WERI-Rb-1 (cell line): ENCODE data around the gene SORBS1.

Experiments
- DNase-seq: peaks from one replicate; pipeline ENCODE4 v3.0.0-alpha.2; 2020
- H3K27ac ChIP-seq: fragments of 250-450 bp; sonication (Bioruptor Pico); 2 replicates; pipeline ENCODE4 v1.5.1; 2020; ENCODE audit warnings: mild to moderate bottlenecking, moderate library complexity
- H3K27me3 ChIP-seq: fragments of 250-450 bp; sonication (Bioruptor Pico); 2 replicates; pipeline ENCODE4 v1.5.1; 2021; ENCODE audit warnings: mild to moderate bottlenecking, low read depth, moderate library complexity; ENCODE audit not compliant: insufficient read depth, severe bottlenecking
- H3K36me3 ChIP-seq: fragments of 250-450 bp; sonication (Bioruptor Pico); 2 replicates; pipeline ENCODE4 v1.5.1; 2020; ENCODE audit warnings: mild to moderate bottlenecking, moderate library complexity
- H3K4me3 ChIP-seq: 2 replicates; pipeline ENCODE4 v1.5.1; 2011; ENCODE audit warnings: low read depth, mild to moderate bottlenecking, control low read depth, low read length
- H3K9me3 ChIP-seq: fragments of 250-450 bp; sonication (Bioruptor Pico); 2 replicates; pipeline ENCODE4 v1.5.1; 2021; ENCODE audit warnings: mild to moderate bottlenecking, moderate library complexity; ENCODE audit not compliant: severe bottlenecking
- CTCF ChIP-seq: IDR thresholded peaks from 2 replicates; pipeline ENCODE4 v1.5.1; 2011; ENCODE audit warnings: low read depth, mild to moderate bottlenecking, control low read depth, inconsistent platforms, low read length

SORBS1 gene

DNA sequence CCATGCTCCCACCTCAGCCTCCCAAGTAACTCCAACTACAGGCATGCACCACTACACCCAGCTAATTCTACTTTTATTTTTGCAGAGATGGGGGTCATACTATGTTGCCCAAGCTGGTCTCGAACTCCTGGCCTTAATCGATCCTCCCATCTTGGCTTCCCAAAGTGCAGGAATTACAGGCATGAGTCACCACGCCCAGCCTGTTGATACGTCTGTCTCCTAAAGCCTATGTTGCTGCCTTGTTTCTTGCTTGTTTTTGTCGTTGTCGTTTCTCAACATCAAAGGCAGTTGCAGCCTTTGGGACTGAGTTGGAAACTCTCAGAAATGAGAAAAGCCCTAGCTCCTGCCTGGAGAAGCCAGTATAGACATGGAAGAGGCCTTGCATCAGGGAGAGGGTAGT, 49.9 kb downstream of the SORBS1 start:
- TF ChIP-seq CTCF: no peak
- no peaks in the 10 kb centered on the region for H3K27me3 ChIP-seq
- no peaks in the 10 kb centered on the region for H3K36me3 ChIP-seq
- DNase-seq: no peak
- H3K9me3 ChIP-seq: no peaks in the 10 kb centered on the region
- H3K27ac ChIP-seq: no peak overlapping the region
- no peak overlapping the region for H3K4me3 ChIP-seq

- Histone ChIP-seq H3K27ac (no peak overlapping the region), H3K9me3 (no peaks in the 10 kb centered on the region), H3K27me3 (no peaks in the 10 kb centered on the region), H3K4me3 (no peak overlapping the region), H3K36me3 (no peaks in the 10 kb centered on the region)
- TF ChIP-seq CTCF: no peak
- no peak for DNase-seq
Observed at GRCh38 chr10:95509251-95509650, 51.9 kb downstream of the SORBS1 start.

GRCh38 chr10:95508730-95509129, 52.4 kb downstream of the SORBS1 start:
- Histone ChIP-seq H3K4me3 (no peak overlapping the region), H3K27ac (no peak overlapping the region), H3K36me3 (no peaks in the 10 kb centered on the region), H3K9me3 (no peaks in the 10 kb centered on the region), H3K27me3 (no peaks in the 10 kb centered on the region)
- no peak for TF ChIP-seq CTCF
- no peak for DNase-seq

- DNase-seq: no peak
- H3K36me3 ChIP-seq: no peaks in the 10 kb centered on the region
- no peak overlapping the region for H3K4me3 ChIP-seq
- H3K27ac ChIP-seq: no peak overlapping the region
- no peaks in the 10 kb centered on the region for H3K27me3 ChIP-seq
- no peak for TF ChIP-seq CTCF
- H3K9me3 ChIP-seq: no peaks in the 10 kb centered on the region
Observed at GRCh38 chr10:95506056-95506737, 55.0 kb downstream of the SORBS1 start.

DNA sequence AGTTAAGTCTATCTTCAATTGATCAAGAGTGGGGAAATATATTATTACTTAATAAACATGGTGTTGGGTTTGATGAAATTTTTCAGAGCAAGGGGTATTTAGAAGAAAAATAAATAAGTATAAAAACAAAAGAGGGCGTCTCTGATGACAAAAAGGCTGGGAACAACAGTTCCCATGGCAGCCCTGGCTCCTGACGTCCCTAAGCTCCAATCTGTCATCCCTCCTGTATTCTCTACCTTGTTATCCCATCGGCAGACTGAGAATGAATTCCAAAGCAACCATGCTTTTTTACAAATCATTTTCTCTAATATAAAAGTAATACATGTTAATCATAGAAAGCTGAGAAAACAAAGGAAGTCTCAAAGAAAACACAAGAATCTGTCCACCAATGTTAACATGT, 55.5 kb downstream of the SORBS1 start:
- no peak overlapping the region for H3K27ac ChIP-seq
- DNase-seq: no peak
- no peak for TF ChIP-seq CTCF
- no peaks in the 10 kb centered on the region for H3K9me3 ChIP-seq
- H3K27me3 ChIP-seq: no peaks in the 10 kb centered on the region
- H3K36me3 ChIP-seq: no peaks in the 10 kb centered on the region
- no peak overlapping the region for H3K4me3 ChIP-seq

DNA sequence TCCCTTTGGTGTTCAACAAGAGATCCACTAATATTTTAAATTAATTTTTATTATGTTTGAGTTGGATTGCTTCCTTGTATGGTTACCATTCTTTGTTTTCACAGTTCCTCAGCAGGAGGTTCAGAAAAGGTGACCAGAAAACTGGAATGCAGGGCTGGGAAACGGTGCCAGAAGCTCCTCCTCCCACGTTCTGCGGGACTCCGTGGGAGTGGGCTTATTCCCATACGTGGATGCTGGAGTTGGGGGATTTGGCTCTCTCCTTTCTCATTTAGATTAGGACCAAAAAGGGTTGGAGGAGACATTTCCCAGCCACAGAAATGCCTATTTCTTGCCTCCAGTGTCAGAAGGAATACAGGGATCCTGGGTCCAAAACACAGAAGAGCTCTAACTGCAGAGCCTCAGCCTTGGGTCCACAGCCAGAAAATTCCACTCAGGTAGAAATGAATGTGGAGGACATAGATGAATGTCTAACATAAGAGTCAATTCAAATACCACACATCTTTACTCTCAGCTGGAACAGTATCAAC, 56.0 kb downstream of the SORBS1 start:
- Histone ChIP-seq H3K27me3 (no peaks in the 10 kb centered on the region), H3K27ac (no peak overlapping the region), H3K9me3 (no peaks in the 10 kb centered on the region), H3K4me3 (no peak overlapping the region), H3K36me3 (no peaks in the 10 kb centered on the region)
- no peak for DNase-seq
- no peak for TF ChIP-seq CTCF
